Stimulated activated CD4-positive, alpha-beta T cell treated with anti-CD3 and anti-CD28 coated beads, Interleukin-2, amount 100 ng/mL, for 48 hours (primary cell): Measurements from ENCODE around the gene TPI1.

Experiments
- DNase-seq, 2 donors: peaks; one replicate each; pipeline ENCODE4 v3.0.0-alpha.2; 2020

The TPI1 gene

GRCh38 chr12:6828781-6829535, 38.4 kb upstream of the TPI1 start:
- DNase-seq: no peak

GRCh38 chr12:6829536-6830220, 37.7 kb upstream of the TPI1 start:
- DNase-seq: no peak

- no peak for DNase-seq
These were observed 36.9 kb upstream of the TPI1 start for GRCh38 chr12:6830286-6830890.

GRCh38 chr12:6830999-6831398, 36.3 kb upstream of the TPI1 start:
- no peak for DNase-seq

GRCh38 chr12:6831450-6831995, 35.8 kb upstream of the TPI1 start:
- no peak for DNase-seq

GRCh38 chr12:6832125-6832524, 35.2 kb upstream of the TPI1 start:
- DNase-seq: no peak

- DNase-seq: no peak
These were observed 34.0 kb upstream of the TPI1 start for GRCh38 chr12:6833189-6833890.

GRCh38 chr12:6834254-6834653, 33.1 kb upstream of the TPI1 start:
- no peak for DNase-seq

- no peak for DNase-seq
These were observed 32.5 kb upstream of the TPI1 start for GRCh38 chr12:6834873-6835272.

- no peak for DNase-seq
These were observed 30.5 kb upstream of the TPI1 start for GRCh38 chr12:6836851-6837250.

- DNase-seq: no peak
These were observed 29.8 kb upstream of the TPI1 start for GRCh38 chr12:6837370-6838060.

GRCh38 chr12:6838854-6839253, 28.5 kb upstream of the TPI1 start:
- no peak for DNase-seq

- no peak for DNase-seq
These were observed 27.7 kb upstream of the TPI1 start for GRCh38 chr12:6839482-6840201.

GRCh38 chr12:6840330-6840729, 27.0 kb upstream of the TPI1 start:
- no peak for DNase-seq

- DNase-seq: no peak
These were observed 26.4 kb upstream of the TPI1 start, which contains the start of gene GNB3 for GRCh38 chr12:6840761-6841515. Gene GNB3, plus strand, starts transcription at chr12:6840925. Its CDS starts 363 bp downstream, at chr12:6841288.

- no peak for DNase-seq
These were observed 25.3 kb upstream of the TPI1 start for GRCh38 chr12:6842075-6842474.

GRCh38 chr12:6843118-6843902, 24.0 kb upstream of the TPI1 start:
- DNase-seq: no peak

GRCh38 chr12:6845395-6845794, 21.9 kb upstream of the TPI1 start:
- no peak for DNase-seq

GRCh38 chr12:6846316-6846869, 20.9 kb upstream of the TPI1 start:
- DNase-seq: no peak

- no peak for DNase-seq
These were observed 19.7 kb upstream of the TPI1 start for GRCh38 chr12:6847676-6848075.
